Measurements from ENCODE around the gene DPRX.

- TF ChIP-seq POLR2AphosphoS5 (IDR thresholded peaks at IDR 0.05): no peak
- no peak for TF ChIP-seq CTCF (IDR thresholded peaks at IDR 0.05 in 8 of 11, conservative IDR thresholded peaks at IDR 0.05 in 3 of 11)
- TF ChIP-seq POLR2A (IDR thresholded peaks at IDR 0.05): no peak
These were observed 9.7 kb upstream of the DPRX start for GRCh38 chr19:53621885-53622740.
